Endothelial cell of umbilical vein (primary cell): ENCODE measurements around the gene ADIG. TPM values are rescaled to one million over a fixed set of nuclear protein-coding genes. Genes with fewer than 3 reads are reported as not detected.

Source experiments
- BruUV-seq: library from RNA; stranded (reverse); fragments of 400-500 nt; replicated peaks from 2 replicates; lab custom pipeline; 2021; lab: Mats Ljungman, UMichigan
- CTCF ChIA-PET: fragments of 300-600, 350-600 bp; sonication (Branson Sonifier 250); formaldehyde crosslinking; loops from one replicate; lab custom pipeline; 2021; ENCODE audit warnings: antibody characterized with exemption, inconsistent platforms; lab: Charles Lee
- POLR2A ChIA-PET: fragments of 300-600, 350-600 bp; sonication (Branson Sonifier 250); formaldehyde crosslinking; loops from one replicate; lab custom pipeline; 2021; ENCODE audit warnings: antibody characterized with exemption, inconsistent platforms; lab: Charles Lee
- DNase-seq: peaks from one replicate; pipeline ENCODE4 v3.0.0-alpha.2; 2011; ENCODE audit warnings: low read depth, low spot score
- FAIRE-seq: peaks from 2 replicates; lab custom pipeline; 2011; peaks lifted over from hg19 to GRCh38; lab: Jason Lieb, UNC
- H2AFZ ChIP-seq: 2 replicates; pipeline ENCODE4 v1.6.0; 2012; ENCODE audit warnings: low read depth, low read length, control low read depth, inconsistent platforms
- H3K27ac ChIP-seq: 2 replicates; pipeline ENCODE4 v1.5.1; 2011; ENCODE audit warnings: low read depth, mild to moderate bottlenecking, control low read depth, low read length, moderate library complexity; ENCODE audit not compliant: insufficient read depth
- H3K27me3 ChIP-seq, 2 experiments: 2 replicates each; pipeline versions ENCODE4 v1.6.0 to v1.6.1; 2011; ENCODE audit warnings: low read length in 2 of 2, mixed read lengths in 1 of 2; ENCODE audit not compliant: control insufficient read depth in 2 of 2, insufficient read depth in 2 of 2
- H3K36me3 ChIP-seq, 2 experiments: 2 replicates in 1 of 2; 3 replicates in 1 of 2; pipeline ENCODE4 v1.5.1; 2011; ENCODE audit warnings: low read length in 2 of 2, mild to moderate bottlenecking in 1 of 2, moderate library complexity in 1 of 2; ENCODE audit not compliant: control insufficient read depth in 2 of 2, insufficient read depth in 2 of 2; ENCODE audit errors: extremely low read depth in 1 of 2
- H3K4me1 ChIP-seq: 3 replicates; pipeline ENCODE4 v1.5.1; 2011; ENCODE audit warnings: mild to moderate bottlenecking, low read length; ENCODE audit not compliant: control insufficient read depth, insufficient read depth; ENCODE audit errors: extremely low read depth
- H3K4me2 ChIP-seq: 2 replicates; pipeline ENCODE4 v1.6.1; 2011; ENCODE audit warnings: low read length, control low read depth, mixed read lengths; ENCODE audit not compliant: insufficient read depth
- H3K4me3 ChIP-seq, 3 experiments: fragments of 200-600 bp in 1 of 3; sonication (generic), shearing (Covaris generic) in 1 of 3; replicated peaks in 1 of 3; 2 replicates each; pipeline ENCODE4 v1.5.1; 2011 to 2016; ENCODE audit warnings: control low read depth in 3 of 3, low read length in 3 of 3, mild to moderate bottlenecking in 2 of 3, inconsistent platforms in 1 of 3, low read depth in 1 of 3, moderate library complexity in 1 of 3; ENCODE audit not compliant: insufficient read depth in 1 of 3
- H3K79me2 ChIP-seq: 2 replicates; pipeline ENCODE4 v1.6.0; 2012; ENCODE audit warnings: low read length, inconsistent platforms; ENCODE audit not compliant: control insufficient read depth, insufficient read depth
- H3K9ac ChIP-seq: replicated peaks from 2 replicates; pipeline ENCODE3; 2011; ENCODE audit warnings: low read length, control low read depth; ENCODE audit not compliant: insufficient read depth; ENCODE audit errors: extremely low read depth
- H3K9me1 ChIP-seq: replicated peaks from 3 replicates; pipeline ENCODE4 v1.6.0; 2011; ENCODE audit warnings: mild to moderate bottlenecking, low read length; ENCODE audit not compliant: control insufficient read depth, insufficient read depth; ENCODE audit errors: extremely low read depth
- H3K9me3 ChIP-seq: replicated peaks from 2 replicates; pipeline ENCODE4 v1.5.1; 2012; ENCODE audit warnings: low read length, inconsistent platforms; ENCODE audit not compliant: control insufficient read depth, insufficient read depth
- H4K20me1 ChIP-seq: replicated peaks from 2 replicates; pipeline ENCODE3; 2011; ENCODE audit warnings: mild to moderate bottlenecking, low read length; ENCODE audit not compliant: control insufficient read depth, insufficient read depth; ENCODE audit errors: extremely low read depth
- EZH2 ChIP-seq: IDR thresholded peaks from 2 replicates; pipeline ENCODE4 v1.6.1; 2012; ENCODE audit warnings: borderline replicate concordance, low read depth, mild to moderate bottlenecking, moderate library complexity, low read length, inconsistent platforms; ENCODE audit not compliant: severe bottlenecking
- FOS ChIP-seq: IDR thresholded peaks from 2 replicates; pipeline ENCODE4 v1.6.1; 2011; ENCODE audit warnings: mild to moderate bottlenecking, low read length, moderate library complexity, borderline replicate concordance; ENCODE audit not compliant: insufficient read depth
- GATA2 ChIP-seq: IDR thresholded peaks from 2 replicates; pipeline ENCODE4 v1.7.0; 2011; ENCODE audit warnings: low read depth, mild to moderate bottlenecking, moderate library complexity, mixed read lengths, low read length; ENCODE audit not compliant: insufficient read length, insufficient read depth
- JUN ChIP-seq: IDR thresholded peaks from 2 replicates; pipeline ENCODE4 v1.6.1; 2011; ENCODE audit warnings: borderline replicate concordance, low read depth; ENCODE audit not compliant: insufficient read length, insufficient read depth
- MYC ChIP-seq: IDR thresholded peaks from one replicate; pipeline ENCODE4 v1.6.1; 2011; ENCODE audit warnings: mild to moderate bottlenecking, low read depth, low read length
- POLR2A ChIP-seq: IDR thresholded peaks from 2 replicates; pipeline ENCODE4 v1.6.1; 2012; ENCODE audit warnings: low read depth, mild to moderate bottlenecking, control low read depth, low read length
- POLR2AphosphoS5 ChIP-seq: IDR thresholded peaks from 2 replicates; pipeline ENCODE4 v1.6.1; 2012; ENCODE audit warnings: low read depth, mild to moderate bottlenecking, control low read depth, low read length, moderate library complexity; ENCODE audit not compliant: insufficient read depth
- dilution Hi-C: fragments of 300-500 bp; cut with MboI; formaldehyde crosslinking; loops from one replicate; pipeline ENCODE4 v1.15.0; 2019; ENCODE audit warnings: low sequenced_read_pairs; ENCODE audit not compliant: extremely low pct_ligation_motif_present
- intact Hi-C: fragments of 100-400 bp; cut with micrococcal nuclease; formaldehyde crosslinking; loops from one replicate; pipeline ENCODE4 v1.10.0; 2022
- polyA plus RNA-seq, 4 experiments: library from polyadenylated mRNA; depleted of rRNA in 3 of 4; stranded (reverse) in 3 of 4; unstranded in 1 of 4; fragments of >200 nt; gene quantifications; 2 replicates each; pipeline versions ENCODE4 v1.2.1 to v1.2.3, GENCODE V29; 2011 to 2012; ENCODE audit warnings: missing spikeins in 1 of 4
- total RNA-seq: library from RNA; stranded (reverse); gene quantifications from 2 replicates; pipeline ENCODE4 v1.2.3, GENCODE V29; 2021
- TF ChIP-seq, protein P1 (sequence below), 2 donors: IDR thresholded peaks; 1 replicate in 1 of 2; 2 replicates in 1 of 2; pipeline ENCODE4 v1.5.1; 2011; ENCODE audit warnings: low read length in 2 of 2, mild to moderate bottlenecking in 2 of 2, moderate library complexity in 2 of 2, control low read depth in 1 of 2, inconsistent platforms in 1 of 2, low read depth in 1 of 2; ENCODE audit not compliant: insufficient read depth in 1 of 2; ENCODE audit errors: extremely low read depth in 1 of 2

The ADIG gene
- total and polyA plus RNA-seq, 2 donors (not counting 3 experiments of a cell fraction or from before 2014, with no cell fraction given): not detected

DNA sequence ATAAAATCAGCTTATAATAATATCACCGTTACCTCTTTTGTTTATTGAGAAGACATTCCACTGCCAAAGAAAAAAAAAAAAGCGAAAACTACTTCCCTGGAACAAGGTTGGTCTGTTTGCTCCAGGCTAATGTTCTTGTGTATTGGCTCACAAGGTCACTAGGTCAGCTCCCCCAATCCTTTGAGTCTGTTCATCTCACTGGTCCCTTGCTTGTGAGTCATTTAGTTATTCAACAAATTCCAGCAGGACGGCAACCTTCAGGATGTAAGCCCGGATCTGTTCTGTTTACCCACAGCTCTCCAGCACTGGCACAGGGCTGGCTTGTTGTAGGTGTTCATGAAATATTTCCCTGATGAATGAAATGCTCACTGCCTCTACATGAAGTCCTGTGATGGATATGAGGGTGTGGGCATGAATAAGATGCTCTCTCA, 23.9 kb downstream of the ADIG start:
- FAIRE-seq (peak; percentile 97), DNase-seq (peak; percentile 82)
- Histone ChIP-seq H3K9ac (no peak overlapping the region), H3K27me3 (peaks cover 0 to 2% of the 10 kb centered on the region in 2 experiments), H2AFZ (no peak overlapping the region), H3K36me3 (no peaks in the 10 kb centered on the region), H3K9me1 (no peaks in the 10 kb centered on the region), H3K27ac (no peak overlapping the region), H3K4me3 (no peak overlapping the region), H3K79me2 (no peaks in the 10 kb centered on the region), H3K4me1 (peaks cover 19% of the 10 kb centered on the region), H3K4me2 (no peak overlapping the region), H3K9me3 (no peaks in the 10 kb centered on the region), H4K20me1 (no peaks in the 10 kb centered on the region)
- CTCF ChIA-PET: interaction anchor here (0.8 to 1.2 kb wide), 2 partner anchors 16 to 25 kb away, joined by 3 to 4 read pairs; no protein-coding TSS in a partner anchor
- POLR2A ChIA-PET: no interaction called here
- BruUV-seq: no TSS peak
- dilution Hi-C loops (no loop called here), intact Hi-C loops (no loop called here)
- TF ChIP-seq EZH2 (no peak), POLR2AphosphoS5 (no peak), JUN (peak; percentile 21), FOS (peak; percentile 55), MYC (no peak), POLR2A (no peak), GATA2 (no peak)
- TF ChIP-seq, protein P1, sequence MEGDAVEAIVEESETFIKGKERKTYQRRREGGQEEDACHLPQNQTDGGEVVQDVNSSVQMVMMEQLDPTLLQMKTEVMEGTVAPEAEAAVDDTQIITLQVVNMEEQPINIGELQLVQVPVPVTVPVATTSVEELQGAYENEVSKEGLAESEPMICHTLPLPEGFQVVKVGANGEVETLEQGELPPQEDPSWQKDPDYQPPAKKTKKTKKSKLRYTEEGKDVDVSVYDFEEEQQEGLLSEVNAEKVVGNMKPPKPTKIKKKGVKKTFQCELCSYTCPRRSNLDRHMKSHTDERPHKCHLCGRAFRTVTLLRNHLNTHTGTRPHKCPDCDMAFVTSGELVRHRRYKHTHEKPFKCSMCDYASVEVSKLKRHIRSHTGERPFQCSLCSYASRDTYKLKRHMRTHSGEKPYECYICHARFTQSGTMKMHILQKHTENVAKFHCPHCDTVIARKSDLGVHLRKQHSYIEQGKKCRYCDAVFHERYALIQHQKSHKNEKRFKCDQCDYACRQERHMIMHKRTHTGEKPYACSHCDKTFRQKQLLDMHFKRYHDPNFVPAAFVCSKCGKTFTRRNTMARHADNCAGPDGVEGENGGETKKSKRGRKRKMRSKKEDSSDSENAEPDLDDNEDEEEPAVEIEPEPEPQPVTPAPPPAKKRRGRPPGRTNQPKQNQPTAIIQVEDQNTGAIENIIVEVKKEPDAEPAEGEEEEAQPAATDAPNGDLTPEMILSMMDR (IDR thresholded peaks at IDR 0.05; ENCODE audit: extremely low read depth in 1 of 2, insufficient read depth in 1 of 2, low read depth in 1 of 2, low read length in 2 of 2): no peak
